22Rv1 (cell line): ENCODE measurements around the gene APC2.
"Not testable (repeated sequence)": the region's sequence is repeated elsewhere in the genome, so short reads cannot be mapped to it uniquely, and the experiment has no call there.

Experiments used
- H3K27ac ChIP-seq: fragments of 450-650 bp; 2 replicates; pipeline ENCODE4 v1.5.1; 2017
- CTCF ChIP-seq: fragments of 450-650 bp; IDR thresholded peaks from 2 replicates; pipeline ENCODE4 v1.5.1; 2017; ENCODE audit warnings: mild to moderate bottlenecking
- ZFX ChIP-seq: fragments of 450-650 bp; IDR thresholded peaks from 2 replicates; pipeline ENCODE4 v1.6.1; 2017; ENCODE audit warnings: antibody characterized with exemption, borderline replicate concordance

APC2 gene

GRCh38 chr19:1492474-1493006 lies 42.6 kb downstream of the APC2 start:
- TF ChIP-seq CTCF (no peak), ZFX (no peak)
- H3K27ac ChIP-seq: no peak overlapping the region

GRCh38 chr19:1494115-1494815 lies 44.3 kb downstream of the APC2 start:
- no peak overlapping the region for H3K27ac ChIP-seq
- no peak for TF ChIP-seq CTCF
- no peak for TF ChIP-seq ZFX

GRCh38 chr19:1495051-1495798 lies 45.3 kb downstream of the APC2 start:
- H3K27ac ChIP-seq: no peak overlapping the region
- no peak for TF ChIP-seq ZFX
- no peak for TF ChIP-seq CTCF

GRCh38 chr19:1495799-1496713 lies 46.1 kb downstream of the APC2 start:
- TF ChIP-seq CTCF (no peak), ZFX (no peak)
- no peak overlapping the region for H3K27ac ChIP-seq

GRCh38 chr19:1496714-1497577 lies 47.0 kb downstream of the APC2 start:
- no peak overlapping the region for H3K27ac ChIP-seq
- no peak for TF ChIP-seq CTCF
- TF ChIP-seq ZFX: no peak

GRCh38 chr19:1497578-1498235 lies 47.8 kb downstream of the APC2 start:
- H3K27ac ChIP-seq: no peak overlapping the region
- TF ChIP-seq ZFX: no peak
- no peak for TF ChIP-seq CTCF

GRCh38 chr19:1499231-1499630 lies 49.3 kb downstream of the APC2 start:
- H3K27ac ChIP-seq: not testable (repeated sequence)
